ENCODE measurements around the gene FAM171A1.

The FAM171A1 gene

GRCh38 chr10:15183689-15184481 lies 187.2 kb downstream of the FAM171A1 start:
- Histone ChIP-seq H3K27me3 (peaks cover 58% of the 10 kb centered on the region), H3K36me3 (no peaks in the 10 kb centered on the region), H3K4me3 (ENCODE audit: low read depth in 1 of 2, low read length in 1 of 2) (no peak overlapping the region), H3K9me3 (no peaks in the 10 kb centered on the region), H3K27ac (no peak overlapping the region), H3K4me1 (ENCODE audit: control insufficient read depth in 1 of 2, insufficient read depth in 1 of 2, low read depth in 1 of 2, low read length in 1 of 2) (no peaks in the 10 kb centered on the region)
- TF ChIP-seq, protein P1, sequence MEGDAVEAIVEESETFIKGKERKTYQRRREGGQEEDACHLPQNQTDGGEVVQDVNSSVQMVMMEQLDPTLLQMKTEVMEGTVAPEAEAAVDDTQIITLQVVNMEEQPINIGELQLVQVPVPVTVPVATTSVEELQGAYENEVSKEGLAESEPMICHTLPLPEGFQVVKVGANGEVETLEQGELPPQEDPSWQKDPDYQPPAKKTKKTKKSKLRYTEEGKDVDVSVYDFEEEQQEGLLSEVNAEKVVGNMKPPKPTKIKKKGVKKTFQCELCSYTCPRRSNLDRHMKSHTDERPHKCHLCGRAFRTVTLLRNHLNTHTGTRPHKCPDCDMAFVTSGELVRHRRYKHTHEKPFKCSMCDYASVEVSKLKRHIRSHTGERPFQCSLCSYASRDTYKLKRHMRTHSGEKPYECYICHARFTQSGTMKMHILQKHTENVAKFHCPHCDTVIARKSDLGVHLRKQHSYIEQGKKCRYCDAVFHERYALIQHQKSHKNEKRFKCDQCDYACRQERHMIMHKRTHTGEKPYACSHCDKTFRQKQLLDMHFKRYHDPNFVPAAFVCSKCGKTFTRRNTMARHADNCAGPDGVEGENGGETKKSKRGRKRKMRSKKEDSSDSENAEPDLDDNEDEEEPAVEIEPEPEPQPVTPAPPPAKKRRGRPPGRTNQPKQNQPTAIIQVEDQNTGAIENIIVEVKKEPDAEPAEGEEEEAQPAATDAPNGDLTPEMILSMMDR (IDR thresholded peaks at IDR 0.05): no peak

GRCh38 chr10:15182540-15183207 lies 188.4 kb downstream of the FAM171A1 start:
- Histone ChIP-seq H3K4me1 (ENCODE audit: control insufficient read depth in 1 of 2, insufficient read depth in 1 of 2, low read depth in 1 of 2, low read length in 1 of 2) (no peaks in the 10 kb centered on the region), H3K27ac (no peak overlapping the region), H3K9me3 (no peaks in the 10 kb centered on the region), H3K27me3 (peaks cover 51% of the 10 kb centered on the region), H3K36me3 (no peaks in the 10 kb centered on the region), H3K4me3 (ENCODE audit: low read depth in 1 of 2, low read length in 1 of 2) (no peak overlapping the region)
- TF ChIP-seq, protein P1 (IDR thresholded peaks at IDR 0.05): no peak

GRCh38 chr10:15181576-15182156 lies 189.4 kb downstream of the FAM171A1 start:
- TF ChIP-seq, protein P1 (IDR thresholded peaks at IDR 0.05): no peak
- no peak overlapping the region for H3K4me3 ChIP-seq (ENCODE audit: low read depth in 1 of 2, low read length in 1 of 2)

DNA sequence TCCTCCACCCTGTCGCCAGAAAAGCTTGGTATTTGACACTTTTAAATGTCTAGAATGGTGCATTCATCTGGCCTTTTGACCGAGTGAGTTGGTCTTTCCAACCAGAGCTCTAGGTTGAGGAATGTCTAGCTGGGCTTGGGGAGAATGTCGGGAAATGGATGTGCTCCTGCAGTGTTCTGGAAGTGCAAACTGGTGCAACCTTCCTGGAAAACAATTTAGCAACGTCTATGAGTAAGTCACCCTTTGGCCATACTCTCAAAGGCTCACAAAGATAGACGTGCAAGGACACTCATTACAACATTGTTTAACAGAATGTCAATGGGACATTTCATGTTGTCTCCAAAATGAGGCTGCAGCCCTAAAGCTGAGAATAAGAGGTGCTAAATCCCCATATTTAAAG lies 190.4 kb downstream of the FAM171A1 start:
- Histone ChIP-seq H3K36me3 (no peaks in the 10 kb centered on the region), H3K27ac (no peak overlapping the region), H3K27me3 (peaks cover 64% of the 10 kb centered on the region), H3K9me3 (no peaks in the 10 kb centered on the region), H3K4me3 (ENCODE audit: low read depth in 1 of 2, low read length in 1 of 2) (no peak overlapping the region), H3K4me1 (ENCODE audit: control insufficient read depth in 1 of 2, insufficient read depth in 1 of 2, low read depth in 1 of 2, low read length in 1 of 2) (no peaks in the 10 kb centered on the region)
- TF ChIP-seq, protein P1 (IDR thresholded peaks at IDR 0.05): no peak

More at GRCh38 chr10:15181576-15182156, 189.4 kb downstream of the FAM171A1 start:
- H3K27me3 ChIP-seq: peaks cover 56% of the 10 kb centered on the region
- no peaks in the 10 kb centered on the region for H3K4me1 ChIP-seq (ENCODE audit: control insufficient read depth in 1 of 2, insufficient read depth in 1 of 2, low read depth in 1 of 2, low read length in 1 of 2)
- no peak overlapping the region for H3K27ac ChIP-seq
- no peaks in the 10 kb centered on the region for H3K9me3 ChIP-seq
- no peaks in the 10 kb centered on the region for H3K36me3 ChIP-seq

- H3K4me1 ChIP-seq (ENCODE audit: control insufficient read depth in 1 of 2, insufficient read depth in 1 of 2, low read depth in 1 of 2, low read length in 1 of 2): no peaks in the 10 kb centered on the region
- H3K27me3 ChIP-seq: peaks cover 62% of the 10 kb centered on the region
- no peak overlapping the region for H3K4me3 ChIP-seq (ENCODE audit: low read depth in 1 of 2, low read length in 1 of 2)
- H3K36me3 ChIP-seq: no peaks in the 10 kb centered on the region
- no peak overlapping the region for H3K27ac ChIP-seq
- H3K9me3 ChIP-seq: no peaks in the 10 kb centered on the region
- TF ChIP-seq, protein P1 (IDR thresholded peaks at IDR 0.05): no peak
These were observed 194.8 kb downstream of the FAM171A1 start for GRCh38 chr10:15176269-15176668.

All from neutrophil (primary cell).